Measurements from ENCODE around the gene TCF15. TPM values are rescaled to one million over a fixed set of nuclear protein-coding genes. Genes with fewer than 3 reads are reported as not detected.

Gene TCF15
- total RNA-seq: not detected
- polyA plus RNA-seq: not detected

DNA sequence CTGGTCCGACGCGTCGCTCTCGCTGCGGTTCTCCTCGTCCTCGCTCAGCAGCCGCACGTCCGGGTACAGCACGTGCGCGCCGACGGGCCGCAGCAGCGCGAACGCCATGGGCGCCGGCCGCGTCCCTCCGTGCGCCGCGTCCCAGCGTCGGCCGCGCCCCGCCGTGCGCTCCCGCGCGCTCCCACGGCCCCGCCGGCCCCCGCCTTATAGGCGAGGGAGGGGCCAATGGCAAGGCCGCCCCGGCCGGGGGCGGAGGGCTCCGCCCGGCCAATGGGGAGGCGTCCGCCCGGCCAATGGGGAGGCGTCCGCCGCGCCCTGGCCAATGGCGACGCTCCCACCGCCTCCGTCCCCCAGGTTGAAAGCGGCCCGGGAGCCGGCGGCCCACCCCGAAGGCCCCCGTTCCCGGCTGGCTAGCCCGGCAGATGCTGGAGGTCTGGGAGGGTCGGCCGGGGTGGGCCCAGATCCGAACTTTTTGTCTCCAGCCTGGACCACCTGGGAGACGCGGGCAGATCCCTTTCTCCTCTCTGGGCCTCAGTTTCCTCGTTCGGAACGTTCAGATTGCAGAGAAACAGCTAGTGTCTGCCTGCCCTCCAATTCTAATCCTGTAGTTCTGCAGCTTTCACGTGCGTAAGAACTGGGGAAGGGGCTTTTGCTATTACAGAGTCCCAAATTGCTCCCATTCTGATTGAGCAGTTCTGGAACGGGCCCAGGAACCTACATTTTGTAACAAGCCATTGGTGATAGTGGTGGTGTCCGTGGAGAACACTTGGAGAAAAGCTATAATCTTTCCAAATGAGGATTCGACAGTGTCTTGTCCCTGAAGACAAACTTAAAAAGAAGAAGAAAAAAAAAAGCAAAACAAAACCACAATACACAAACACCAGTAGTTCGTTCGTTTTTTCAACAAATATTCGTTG lies at the start of gene TCF15:
Gene TCF15, minus strand, starts transcription at position 180 of the 917 bp plus-strand sequence. Its CDS starts 72 bp downstream, at position 108.
- peak in 1 of 2 donors; percentile 25 for ATAC-seq (ENCODE audit: low read depth in 2 of 2)
- no peaks in the 10 kb centered on the region for H3K9me3 Mint-ChIP-seq
- H3K4me1 ChIP-seq (ENCODE audit: control insufficient read depth, insufficient read depth, low read length, poor library complexity, severe bottlenecking): peaks cover 5% of the 10 kb centered on the region
- H3K27me3 Mint-ChIP-seq: peaks cover 57% of the 10 kb centered on the region
- peak in 1 of 3 donors; percentile 14 for DNase-seq
- no peak within 1 kb of the TSS for H3K27ac ChIP-seq (ENCODE audit: insufficient read depth, low read length, poor library complexity, severe bottlenecking)
- no peaks in the 10 kb centered on the region for H3K36me3 ChIP-seq (ENCODE audit: control insufficient read depth, insufficient read depth, low read length)
- peak within 1 kb of the TSS in 3 of 4 donors; percentile 31 to 69 (median 60) for H3K4me3 Mint-ChIP-seq
- H3K27ac Mint-ChIP-seq: no peak within 1 kb of the TSS
- no peaks in the 10 kb centered on the region for H3K9me3 ChIP-seq (ENCODE audit: control insufficient read depth in 2 of 2, low read length in 2 of 2)
- H3K27me3 ChIP-seq (ENCODE audit: control insufficient read depth, insufficient read depth, low read length): peaks cover 9% of the 10 kb centered on the region
- H3K36me3 Mint-ChIP-seq: no peaks in the 10 kb centered on the region
- H3K4me1 Mint-ChIP-seq: peaks cover 0 to 6% (median 0%) of the 10 kb centered on the region in 4 donors
- no peak within 1 kb of the TSS for H3K4me3 ChIP-seq (ENCODE audit: low read depth, low read length)

DNA sequence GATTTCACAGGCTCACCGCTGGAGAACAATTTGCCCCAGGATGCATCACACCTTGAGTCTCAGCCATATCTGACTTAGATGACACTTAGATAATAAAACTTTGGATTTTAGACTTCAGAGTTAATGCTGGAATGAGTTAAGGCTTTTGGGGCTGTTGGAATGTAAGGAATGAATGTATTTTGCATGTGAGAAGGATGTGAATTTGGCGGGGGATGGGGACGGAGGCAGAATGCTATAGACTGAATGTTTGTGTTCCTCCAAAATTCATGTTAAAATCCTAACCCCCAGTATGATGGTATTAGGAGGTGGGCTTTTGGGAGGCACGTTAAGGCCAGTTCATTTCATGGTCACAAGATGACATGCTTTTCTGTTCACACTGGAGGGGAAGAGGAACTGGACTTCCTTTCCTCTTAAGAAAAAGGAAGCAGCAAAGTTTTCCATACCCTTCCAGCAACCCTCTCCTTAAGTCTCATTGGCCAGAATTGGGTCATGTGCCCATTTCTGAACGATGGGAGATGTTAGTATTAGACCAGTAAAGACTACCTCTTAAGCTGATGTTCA lies 48.7 kb upstream of the TCF15 start:
- H3K9me3 Mint-ChIP-seq: peaks cover 0 to 3% (median 0%) of the 10 kb centered on the region in 7 donors
- Histone ChIP-seq H3K9me3 (ENCODE audit: control insufficient read depth in 2 of 2, low read length in 2 of 2) (no peaks in the 10 kb centered on the region), H3K27ac (ENCODE audit: insufficient read depth, low read length, poor library complexity, severe bottlenecking) (no peak overlapping the region), H3K4me1 (ENCODE audit: control insufficient read depth, insufficient read depth, low read length, poor library complexity, severe bottlenecking) (peaks cover 5% of the 10 kb centered on the region), H3K4me3 (ENCODE audit: low read depth, low read length) (no peak overlapping the region), H3K36me3 (ENCODE audit: control insufficient read depth, insufficient read depth, low read length) (no peaks in the 10 kb centered on the region), H3K27me3 (ENCODE audit: control insufficient read depth, insufficient read depth, low read length) (peaks cover 28% of the 10 kb centered on the region)
- peaks cover 0 to 10% (median 2%) of the 10 kb centered on the region in 4 donors for H3K4me1 Mint-ChIP-seq
- H3K4me3 Mint-ChIP-seq: no peak overlapping the region
- no peak overlapping the region for H3K27ac Mint-ChIP-seq
- peaks cover 55% of the 10 kb centered on the region for H3K27me3 Mint-ChIP-seq
- H3K36me3 Mint-ChIP-seq: no peaks in the 10 kb centered on the region
- DNase-seq: no peak
- no peak for ATAC-seq (ENCODE audit: low read depth in 2 of 2)

DNA sequence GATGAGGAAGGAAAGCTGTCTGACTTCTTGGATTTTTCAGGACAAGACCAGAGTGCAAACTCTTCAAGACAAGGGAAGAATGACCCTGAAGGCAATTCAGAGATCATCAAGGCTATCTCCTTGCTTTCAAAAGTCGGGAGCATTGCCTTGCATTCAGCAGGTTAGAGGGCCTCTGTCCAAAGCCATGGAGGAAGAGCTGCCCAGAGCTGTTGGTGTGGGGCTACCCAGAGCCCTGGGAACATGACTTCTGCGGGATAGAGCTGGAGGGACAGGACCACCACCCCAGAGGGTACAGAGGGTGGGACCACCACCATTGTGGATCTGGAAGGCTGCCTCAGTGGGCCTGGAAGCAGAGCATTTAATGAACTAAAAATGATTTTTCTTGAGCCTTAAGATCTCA lies 48.1 kb upstream of the TCF15 start:
- DNase-seq (no peak), ATAC-seq (ENCODE audit: low read depth in 2 of 2) (no peak)
- H3K9me3 ChIP-seq (ENCODE audit: control insufficient read depth in 2 of 2, low read length in 2 of 2): no peaks in the 10 kb centered on the region
- H3K4me3 ChIP-seq (ENCODE audit: low read depth, low read length): no peak overlapping the region
- H3K27ac Mint-ChIP-seq: no peak overlapping the region
- peaks cover 0 to 3% (median 0%) of the 10 kb centered on the region in 7 donors for H3K9me3 Mint-ChIP-seq
- peaks cover 52% of the 10 kb centered on the region for H3K27me3 Mint-ChIP-seq
- H3K4me3 Mint-ChIP-seq: no peak overlapping the region
- no peaks in the 10 kb centered on the region for H3K36me3 ChIP-seq (ENCODE audit: control insufficient read depth, insufficient read depth, low read length)
- peaks cover 10% of the 10 kb centered on the region for H3K4me1 ChIP-seq (ENCODE audit: control insufficient read depth, insufficient read depth, low read length, poor library complexity, severe bottlenecking)
- H3K27ac ChIP-seq (ENCODE audit: insufficient read depth, low read length, poor library complexity, severe bottlenecking): no peak overlapping the region
- peaks cover 0 to 14% (median 5%) of the 10 kb centered on the region in 4 donors for H3K4me1 Mint-ChIP-seq
- peaks cover 28% of the 10 kb centered on the region for H3K27me3 ChIP-seq (ENCODE audit: control insufficient read depth, insufficient read depth, low read length)
- no peaks in the 10 kb centered on the region for H3K36me3 Mint-ChIP-seq

DNA sequence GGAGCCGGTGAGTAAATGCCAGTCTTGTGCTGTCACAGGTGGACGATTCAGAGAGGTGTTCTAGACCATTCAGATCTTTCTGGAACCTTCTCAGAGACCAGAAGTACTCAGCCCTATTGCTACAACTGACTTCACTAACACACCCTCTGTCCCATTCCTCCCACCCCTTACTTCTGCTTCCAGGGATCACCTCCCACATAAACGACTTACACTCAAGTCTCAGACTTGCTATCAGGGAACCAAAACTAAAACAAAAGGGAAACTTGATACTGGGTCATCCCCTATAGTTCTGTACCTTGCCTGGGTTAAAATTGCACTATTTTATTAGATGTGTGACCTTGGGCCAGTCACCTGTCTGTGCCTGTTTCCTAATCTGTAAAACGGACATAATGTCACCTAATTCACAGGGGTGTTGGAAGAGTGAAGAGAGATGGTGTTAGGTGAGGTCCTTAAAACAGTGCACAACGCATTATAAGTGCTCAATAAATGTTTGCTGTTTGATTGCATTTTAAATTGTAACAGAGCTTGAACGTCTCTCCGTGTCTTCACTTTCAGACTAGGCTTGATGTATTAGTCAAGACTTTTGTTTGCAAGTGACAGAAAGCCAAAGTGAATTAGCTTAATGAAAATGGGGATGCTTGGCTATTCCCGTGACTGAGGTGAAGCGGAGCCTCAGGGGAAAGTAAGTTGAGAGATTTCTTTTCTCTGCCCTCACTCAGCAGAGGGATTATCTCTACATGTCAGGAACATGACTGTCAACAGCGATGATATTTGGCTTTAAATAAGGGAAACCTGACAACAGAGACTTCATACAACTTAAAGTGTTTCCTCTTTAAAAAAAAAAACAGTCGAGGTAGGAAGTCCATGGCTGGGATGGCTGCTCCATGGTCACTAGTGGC lies 45.9 kb upstream of the TCF15 start:
- no peaks in the 10 kb centered on the region for H3K9me3 ChIP-seq (ENCODE audit: control insufficient read depth in 2 of 2, low read length in 2 of 2)
- Mint-ChIP-seq H3K4me3 (peak overlapping the region in 3 of 4 donors; percentile 29 to 76 (median 64)), H3K27me3 (peaks cover 33% of the 10 kb centered on the region), H3K36me3 (no peaks in the 10 kb centered on the region), H3K4me1 (peaks cover 5 to 22% (median 19%) of the 10 kb centered on the region in 4 donors), H3K27ac (no peak overlapping the region), H3K9me3 (peaks cover 0 to 3% (median 0%) of the 10 kb centered on the region in 7 donors)
- no peak overlapping the region for H3K27ac ChIP-seq (ENCODE audit: insufficient read depth, low read length, poor library complexity, severe bottlenecking)
- peaks cover 19% of the 10 kb centered on the region for H3K27me3 ChIP-seq (ENCODE audit: control insufficient read depth, insufficient read depth, low read length)
- H3K4me1 ChIP-seq (ENCODE audit: control insufficient read depth, insufficient read depth, low read length, poor library complexity, severe bottlenecking): peaks cover 24% of the 10 kb centered on the region
- H3K36me3 ChIP-seq (ENCODE audit: control insufficient read depth, insufficient read depth, low read length): no peaks in the 10 kb centered on the region
- DNase-seq (no peak), ATAC-seq (ENCODE audit: low read depth in 2 of 2) (no peak)
- no peak overlapping the region for H3K4me3 ChIP-seq (ENCODE audit: low read depth, low read length)

DNA sequence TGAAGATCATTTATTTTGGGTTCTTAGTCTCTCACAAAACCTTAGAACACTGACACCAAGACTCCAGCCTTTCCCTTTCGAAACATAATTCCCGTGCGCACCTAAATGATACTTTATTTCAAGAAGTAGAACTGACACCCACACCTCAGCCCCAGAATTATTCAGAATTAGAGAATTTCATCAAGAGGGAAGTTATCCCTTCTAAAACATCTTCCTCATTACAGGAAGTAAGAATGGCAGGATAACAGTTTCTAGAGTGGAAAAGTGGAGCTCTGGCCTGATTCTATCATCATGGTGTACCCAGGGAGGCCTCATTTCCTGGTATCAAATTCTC lies 44.3 kb upstream of the TCF15 start:
- Mint-ChIP-seq H3K4me1 (peaks cover 5 to 34% (median 21%) of the 10 kb centered on the region in 4 donors), H3K4me3 (peak overlapping the region; percentile 76 to 86 (median 81)), H3K27ac (no peak overlapping the region), H3K36me3 (peaks cover 7% of the 10 kb centered on the region), H3K27me3 (peaks cover 20% of the 10 kb centered on the region), H3K9me3 (peaks cover 0 to 2% (median 0%) of the 10 kb centered on the region in 7 donors)
- peaks cover 24% of the 10 kb centered on the region for H3K4me1 ChIP-seq (ENCODE audit: control insufficient read depth, insufficient read depth, low read length, poor library complexity, severe bottlenecking)
- DNase-seq (no peak), ATAC-seq (ENCODE audit: low read depth in 2 of 2) (no peak)
- H3K27ac ChIP-seq (ENCODE audit: insufficient read depth, low read length, poor library complexity, severe bottlenecking): no peak overlapping the region
- peak overlapping the region; percentile 79 for H3K4me3 ChIP-seq (ENCODE audit: low read depth, low read length)
- H3K9me3 ChIP-seq (ENCODE audit: control insufficient read depth in 2 of 2, low read length in 2 of 2): no peaks in the 10 kb centered on the region
- H3K27me3 ChIP-seq (ENCODE audit: control insufficient read depth, insufficient read depth, low read length): peaks cover 14% of the 10 kb centered on the region
- H3K36me3 ChIP-seq (ENCODE audit: control insufficient read depth, insufficient read depth, low read length): no peaks in the 10 kb centered on the region

DNA sequence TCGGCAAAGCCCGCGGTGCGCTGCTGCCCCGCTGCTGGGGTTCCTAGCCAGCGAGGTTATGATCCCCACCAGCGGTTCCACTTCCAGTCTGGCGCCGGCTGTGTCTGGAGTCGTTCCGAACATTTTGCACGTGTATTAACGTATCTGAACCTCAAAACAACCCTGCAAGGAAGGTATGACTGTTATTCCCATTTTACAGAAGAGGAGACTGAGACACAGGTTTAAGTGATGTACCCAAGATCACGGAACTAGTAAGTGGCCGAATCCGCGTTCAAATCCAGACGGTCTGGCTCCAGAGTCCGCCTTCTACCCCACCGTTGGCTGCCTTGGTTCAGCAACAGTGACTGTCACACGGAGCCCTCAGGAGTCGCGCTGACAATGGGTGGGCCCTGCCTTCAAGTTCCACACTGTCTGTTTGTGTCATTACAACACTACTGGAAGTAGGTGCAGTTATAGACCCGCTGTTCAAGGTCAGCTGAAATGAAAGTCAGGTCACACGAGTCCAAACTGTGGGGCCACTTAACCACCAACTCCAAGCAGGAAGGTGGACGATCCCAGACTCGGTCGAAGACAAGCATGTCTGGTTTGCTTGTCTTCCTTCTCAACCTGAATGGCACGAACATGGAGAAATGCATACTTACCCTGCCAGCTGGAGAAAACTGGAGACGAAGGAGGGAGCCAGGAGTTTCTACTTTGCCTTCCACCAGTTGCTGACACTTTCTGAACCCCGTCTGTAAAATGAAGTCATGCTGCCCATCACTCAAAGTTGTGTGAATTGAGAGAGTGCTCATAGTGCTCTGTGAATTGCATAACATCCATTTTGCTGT lies 43.7 kb upstream of the TCF15 start:
- Mint-ChIP-seq H3K36me3 (peaks cover 7% of the 10 kb centered on the region), H3K27me3 (peaks cover 17% of the 10 kb centered on the region), H3K4me3 (peak overlapping the region; percentile 76 to 86 (median 81)), H3K27ac (peak overlapping the region in 2 of 3 donors; percentile 42 to 67), H3K9me3 (peaks cover 0 to 2% (median 0%) of the 10 kb centered on the region in 7 donors), H3K4me1 (peaks cover 5 to 34% (median 22%) of the 10 kb centered on the region in 4 donors)
- ATAC-seq (ENCODE audit: low read depth in 2 of 2) (no peak), DNase-seq (no peak)
- Histone ChIP-seq H3K27me3 (ENCODE audit: control insufficient read depth, insufficient read depth, low read length) (peaks cover 9% of the 10 kb centered on the region), H3K9me3 (ENCODE audit: control insufficient read depth in 2 of 2, low read length in 2 of 2) (no peaks in the 10 kb centered on the region), H3K4me3 (ENCODE audit: low read depth, low read length) (peak overlapping the region; percentile 79), H3K4me1 (ENCODE audit: control insufficient read depth, insufficient read depth, low read length, poor library complexity, severe bottlenecking) (peaks cover 24% of the 10 kb centered on the region), H3K36me3 (ENCODE audit: control insufficient read depth, insufficient read depth, low read length) (no peaks in the 10 kb centered on the region), H3K27ac (ENCODE audit: insufficient read depth, low read length, poor library complexity, severe bottlenecking) (peak overlapping the region; percentile 23)
